HepG2 (cell line): ENCODE measurements around the gene ZC3H14. TPM values are rescaled to one million over a fixed set of nuclear protein-coding genes. Genes with fewer than 3 reads are reported as not detected.

Experiments used
- CBX2 ChIP-seq, 2 experiments: fragments of 200-600 bp in 1 of 2; sonication (generic); formaldehyde crosslinking in 1 of 2; IDR thresholded peaks; 2 replicates each; pipeline versions ENCODE4 v1.7.0 to v1.8.1; 2018 to 2022; ENCODE audit warnings: low read depth in 2 of 2, low read length in 1 of 2, mild to moderate bottlenecking in 1 of 2, missing genetic modification reagents in 1 of 2
- CBX5 ChIP-seq: sonication (generic); formaldehyde crosslinking; IDR thresholded peaks from 2 replicates; pipeline ENCODE4 v1.4.0; 2020; ENCODE audit warnings: missing genetic modification reagents, borderline replicate concordance
- FLYWCH1 ChIP-seq: sonication (generic); formaldehyde crosslinking; IDR thresholded peaks from 2 replicates; pipeline ENCODE4 v1.8.1; 2023; ENCODE audit warnings: mild to moderate bottlenecking, missing genetic modification reagents
- FOXK1 ChIP-seq: sonication (generic); formaldehyde crosslinking; IDR thresholded peaks from 2 replicates; pipeline ENCODE4 v1.4.0; 2020; ENCODE audit warnings: low read depth, missing genetic modification reagents, borderline replicate concordance
- JUN ChIP-seq: sonication (generic); formaldehyde crosslinking; IDR thresholded peaks from 2 replicates; pipeline ENCODE4 v1.4.0; 2020; ENCODE audit warnings: mild to moderate bottlenecking, missing genetic modification reagents
- MYC ChIP-seq: sonication (generic); formaldehyde crosslinking; IDR thresholded peaks from 2 replicates; pipeline ENCODE4 v1.9.0; 2021; ENCODE audit warnings: missing genetic modification reagents, borderline replicate concordance
- ONECUT2 ChIP-seq: sonication (generic); formaldehyde crosslinking; IDR thresholded peaks from 2 replicates; pipeline ENCODE4 v1.4.0; 2020; ENCODE audit warnings: missing genetic modification reagents
- PPARG ChIP-seq: conservative IDR thresholded peaks from 2 replicates; pipeline ENCODE4 v1.6.1; 2016; ENCODE audit warnings: missing biosample characterization, missing genetic modification reagents
- RARG ChIP-seq: sonication (generic); formaldehyde crosslinking; IDR thresholded peaks from 2 replicates; pipeline ENCODE4 v1.4.0; 2020; ENCODE audit warnings: low read depth, mild to moderate bottlenecking, missing genetic modification reagents
- SOX5 ChIP-seq: IDR thresholded peaks from 2 replicates; pipeline ENCODE4 v1.6.1; 2016; ENCODE audit warnings: borderline replicate concordance
- ZFP1 ChIP-seq: IDR thresholded peaks from 2 replicates; pipeline ENCODE4 v1.6.1; 2016
- ZSCAN22 ChIP-seq: sonication (generic); formaldehyde crosslinking; IDR thresholded peaks from 2 replicates; pipeline ENCODE4 v1.4.0; 2020; ENCODE audit warnings: mild to moderate bottlenecking, missing genetic modification reagents
- polyA plus RNA-seq, 8 experiments: library from polyadenylated mRNA; depleted of rRNA in 3 of 8; stranded (reverse) in 7 of 8; unstranded in 1 of 8; fragments of >200 nt; fragmentation: Illumina TruSeq in 4 of 8; extraction: Trizol in 4 of 8; gene quantifications; 2 replicates each; pipeline versions ENCODE4 v1.2.1 to v1.2.3, GENCODE V29; 2011 to 2016; ENCODE audit warnings: low read depth in 4 of 8, missing spikeins in 1 of 8, mixed read lengths in 1 of 8; ENCODE audit not compliant: insufficient read depth in 1 of 8
- total RNA-seq, 5 experiments: library from RNA; depleted of rRNA; stranded (reverse); fragments of >200 nt; fragmentation: Illumina TruSeq; extraction: Trizol; gene quantifications; 2 replicates each; pipeline ENCODE4 v1.2.3, GENCODE V29; 2016; ENCODE audit warnings: low read depth in 1 of 5
- TF ChIP-seq, protein P1 (sequence below): conservative IDR thresholded peaks from 2 replicates; pipeline ENCODE4 v1.6.1; 2018; ENCODE audit warnings: missing genetic modification reagents
- TF ChIP-seq, protein P2 (sequence below): IDR thresholded peaks from 2 replicates; pipeline ENCODE4 v1.6.1; 2016
- TF ChIP-seq, protein P3 (sequence below): sonication (generic); formaldehyde crosslinking; IDR thresholded peaks from 2 replicates; pipeline ENCODE4 v1.4.0; 2020; ENCODE audit warnings: missing genetic modification reagents
- TF ChIP-seq, protein P4 (sequence below): sonication (generic); formaldehyde crosslinking; IDR thresholded peaks from 2 replicates; pipeline ENCODE4 v1.5.1; 2020; ENCODE audit warnings: missing genetic modification reagents, mild to moderate bottlenecking, borderline replicate concordance
- TF ChIP-seq, protein P5 (sequence below): sonication (generic); formaldehyde crosslinking; IDR thresholded peaks from 2 replicates; pipeline ENCODE4; 2020; ENCODE audit warnings: missing genetic modification reagents, mild to moderate bottlenecking, borderline replicate concordance

ZC3H14 gene
- total and polyA plus RNA-seq, 2 of the 13 experiments (the other 11 are each of a cell fraction or from before 2014, with no cell fraction given), result 65.1 to 67.5 TPM

DNA sequence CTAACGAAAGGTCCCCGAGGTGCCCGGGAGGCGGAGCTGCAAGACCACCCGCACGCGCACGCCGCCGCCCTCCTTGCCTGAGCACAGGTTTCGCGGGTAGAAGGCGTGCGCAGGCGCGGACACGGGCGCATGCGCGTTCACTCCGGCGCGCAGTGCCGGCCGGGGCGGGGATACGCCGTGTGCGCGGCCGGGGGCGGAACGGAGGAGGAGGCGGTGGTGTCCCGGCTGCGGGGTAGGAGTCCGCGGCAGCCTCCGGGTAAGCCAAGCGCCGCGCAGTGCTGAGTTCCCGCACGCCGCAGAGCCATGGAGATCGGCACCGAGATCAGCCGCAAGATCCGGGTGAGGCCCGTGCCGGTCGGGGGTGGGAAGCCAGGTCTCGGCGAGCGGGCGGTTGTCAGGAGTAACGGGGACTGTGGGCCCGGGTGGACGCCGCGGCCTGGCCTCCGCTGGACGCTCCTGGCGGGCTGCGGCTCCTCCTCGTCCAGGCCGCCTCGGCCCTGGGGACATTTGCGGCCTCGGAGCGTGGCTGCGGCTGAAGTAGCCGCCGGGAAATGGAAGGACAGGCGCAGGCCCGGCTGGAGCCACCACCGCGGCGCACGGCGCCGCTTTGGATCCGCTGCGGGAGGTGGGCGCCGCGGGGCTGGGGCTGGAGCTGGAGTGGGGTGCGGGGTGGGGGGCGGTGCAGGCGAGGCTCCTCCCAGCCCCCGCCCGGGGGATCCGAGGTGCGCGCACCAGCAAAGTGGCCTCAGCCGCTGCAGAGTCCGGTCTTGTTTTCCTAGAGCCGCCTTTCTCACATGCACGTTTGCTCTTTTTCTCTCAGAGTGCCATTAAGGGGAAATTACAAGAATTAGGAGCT lies at the start of gene ZC3H14 (continued):
- TF ChIP-seq, protein P1, sequence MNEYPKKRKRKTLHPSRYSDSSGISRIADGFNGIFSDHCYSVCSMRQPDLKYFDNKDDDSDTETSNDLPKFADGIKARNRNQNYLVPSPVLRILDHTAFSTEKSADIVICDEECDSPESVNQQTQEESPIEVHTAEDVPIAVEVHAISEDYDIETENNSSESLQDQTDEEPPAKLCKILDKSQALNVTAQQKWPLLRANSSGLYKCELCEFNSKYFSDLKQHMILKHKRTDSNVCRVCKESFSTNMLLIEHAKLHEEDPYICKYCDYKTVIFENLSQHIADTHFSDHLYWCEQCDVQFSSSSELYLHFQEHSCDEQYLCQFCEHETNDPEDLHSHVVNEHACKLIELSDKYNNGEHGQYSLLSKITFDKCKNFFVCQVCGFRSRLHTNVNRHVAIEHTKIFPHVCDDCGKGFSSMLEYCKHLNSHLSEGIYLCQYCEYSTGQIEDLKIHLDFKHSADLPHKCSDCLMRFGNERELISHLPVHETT (CRISPR knock-in tag), result no peak
- TF ChIP-seq, protein P2, sequence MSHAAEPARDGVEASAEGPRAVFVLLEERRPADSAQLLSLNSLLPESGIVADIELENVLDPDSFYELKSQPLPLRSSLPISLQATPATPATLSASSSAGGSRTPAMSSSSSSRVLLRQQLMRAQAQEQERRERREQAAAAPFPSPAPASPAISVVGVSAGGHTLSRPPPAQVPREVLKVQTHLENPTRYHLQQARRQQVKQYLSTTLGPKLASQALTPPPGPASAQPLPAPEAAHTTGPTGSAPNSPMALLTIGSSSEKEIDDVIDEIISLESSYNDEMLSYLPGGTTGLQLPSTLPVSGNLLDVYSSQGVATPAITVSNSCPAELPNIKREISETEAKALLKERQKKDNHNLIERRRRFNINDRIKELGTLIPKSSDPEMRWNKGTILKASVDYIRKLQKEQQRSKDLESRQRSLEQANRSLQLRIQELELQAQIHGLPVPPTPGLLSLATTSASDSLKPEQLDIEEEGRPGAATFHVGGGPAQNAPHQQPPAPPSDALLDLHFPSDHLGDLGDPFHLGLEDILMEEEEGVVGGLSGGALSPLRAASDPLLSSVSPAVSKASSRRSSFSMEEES (CRISPR knock-in tag), result peak; percentile 10; the same call in 1 of the 2 replicates
- TF ChIP-seq, protein P3, sequence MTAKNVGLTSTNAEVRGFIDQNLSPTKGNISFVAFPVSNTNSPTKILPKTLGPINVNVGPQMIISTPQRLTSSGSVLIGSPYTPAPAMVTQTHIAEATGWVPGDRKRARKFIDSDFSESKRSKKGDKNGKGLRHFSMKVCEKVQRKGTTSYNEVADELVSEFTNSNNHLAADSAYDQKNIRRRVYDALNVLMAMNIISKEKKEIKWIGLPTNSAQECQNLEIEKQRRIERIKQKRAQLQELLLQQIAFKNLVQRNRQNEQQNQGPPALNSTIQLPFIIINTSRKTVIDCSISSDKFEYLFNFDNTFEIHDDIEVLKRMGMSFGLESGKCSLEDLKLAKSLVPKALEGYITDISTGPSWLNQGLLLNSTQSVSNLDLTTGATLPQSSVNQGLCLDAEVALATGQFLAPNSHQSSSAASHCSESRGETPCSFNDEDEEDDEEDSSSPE, result peak; percentile 93
- TF ChIP-seq FOXK1 (CRISPR knock-in tag) (peak; percentile 17; the same call in 1 of the 2 replicates), ZFP1 (CRISPR knock-in tag) (no peak), ONECUT2 (no peak; the same call in 1 of the 2 replicates), SOX5 (no peak; the same call in 1 of the 2 replicates), CBX5 (CRISPR knock-in tag) (peak; percentile 53; the same call in 1 of the 2 replicates), MYC (CRISPR knock-in tag) (peak; percentile 72), JUN (peak; percentile 60; the same call in 1 of the 2 replicates), ZSCAN22 (CRISPR knock-in tag) (0 out of 2 replicates have a peak, but pooled peaks have one; percentile 28), CBX2 (IDR thresholded peaks at IDR 0.05; ENCODE audit: low read depth, low read length) (no peak), CBX2 (CRISPR knock-in tag; IDR thresholded peaks at IDR 0.05; ENCODE audit: low read depth) (no peak), PPARG (CRISPR knock-in tag) (no peak), RARG (CRISPR knock-in tag) (no peak), FLYWCH1 (CRISPR knock-in tag) (no peak)
- TF ChIP-seq, protein P4, sequence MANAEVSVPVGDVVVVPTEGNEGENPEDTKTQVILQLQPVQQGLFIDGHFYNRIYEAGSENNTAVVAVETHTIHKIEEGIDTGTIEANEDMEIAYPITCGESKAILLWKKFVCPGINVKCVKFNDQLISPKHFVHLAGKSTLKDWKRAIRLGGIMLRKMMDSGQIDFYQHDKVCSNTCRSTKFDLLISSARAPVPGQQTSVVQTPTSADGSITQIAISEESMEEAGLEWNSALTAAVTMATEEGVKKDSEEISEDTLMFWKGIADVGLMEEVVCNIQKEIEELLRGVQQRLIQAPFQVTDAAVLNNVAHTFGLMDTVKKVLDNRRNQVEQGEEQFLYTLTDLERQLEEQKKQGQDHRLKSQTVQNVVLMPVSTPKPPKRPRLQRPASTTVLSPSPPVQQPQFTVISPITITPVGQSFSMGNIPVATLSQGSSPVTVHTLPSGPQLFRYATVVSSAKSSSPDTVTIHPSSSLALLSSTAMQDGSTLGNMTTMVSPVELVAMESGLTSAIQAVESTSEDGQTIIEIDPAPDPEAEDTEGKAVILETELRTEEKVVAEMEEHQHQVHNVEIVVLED, result peak; percentile 92
- TF ChIP-seq, protein P5, sequence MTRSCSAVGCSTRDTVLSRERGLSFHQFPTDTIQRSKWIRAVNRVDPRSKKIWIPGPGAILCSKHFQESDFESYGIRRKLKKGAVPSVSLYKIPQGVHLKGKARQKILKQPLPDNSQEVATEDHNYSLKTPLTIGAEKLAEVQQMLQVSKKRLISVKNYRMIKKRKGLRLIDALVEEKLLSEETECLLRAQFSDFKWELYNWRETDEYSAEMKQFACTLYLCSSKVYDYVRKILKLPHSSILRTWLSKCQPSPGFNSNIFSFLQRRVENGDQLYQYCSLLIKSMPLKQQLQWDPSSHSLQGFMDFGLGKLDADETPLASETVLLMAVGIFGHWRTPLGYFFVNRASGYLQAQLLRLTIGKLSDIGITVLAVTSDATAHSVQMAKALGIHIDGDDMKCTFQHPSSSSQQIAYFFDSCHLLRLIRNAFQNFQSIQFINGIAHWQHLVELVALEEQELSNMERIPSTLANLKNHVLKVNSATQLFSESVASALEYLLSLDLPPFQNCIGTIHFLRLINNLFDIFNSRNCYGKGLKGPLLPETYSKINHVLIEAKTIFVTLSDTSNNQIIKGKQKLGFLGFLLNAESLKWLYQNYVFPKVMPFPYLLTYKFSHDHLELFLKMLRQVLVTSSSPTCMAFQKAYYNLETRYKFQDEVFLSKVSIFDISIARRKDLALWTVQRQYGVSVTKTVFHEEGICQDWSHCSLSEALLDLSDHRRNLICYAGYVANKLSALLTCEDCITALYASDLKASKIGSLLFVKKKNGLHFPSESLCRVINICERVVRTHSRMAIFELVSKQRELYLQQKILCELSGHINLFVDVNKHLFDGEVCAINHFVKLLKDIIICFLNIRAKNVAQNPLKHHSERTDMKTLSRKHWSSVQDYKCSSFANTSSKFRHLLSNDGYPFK (CRISPR knock-in tag), result peak; percentile 84; the same call in 1 of the 2 replicates
